8988T (cell line): Measurements from ENCODE around the gene MFSD11.
A peak's percentile ranks its signal among the peaks of the same experiment; 100 is the strongest.
"Not testable (repeated sequence)": the region's sequence is repeated elsewhere in the genome, so short reads cannot be mapped to it uniquely, and the experiment has no call there.

Experiments used
- DNase-seq: peaks from one replicate; pipeline ENCODE4 v3.0.0; 2011

MFSD11 gene

GRCh38 chr17:76727745-76728456 is 10.0 kb upstream of the MFSD11 start:
- no peak for DNase-seq

- not testable (repeated sequence) for DNase-seq
These were observed 5.9 kb upstream of the MFSD11 start for GRCh38 chr17:76731800-76732733.

GRCh38 chr17:76732734-76733617 is 4.9 kb upstream of the MFSD11 start:
- no peak for DNase-seq

- DNase-seq, result no peak
These were observed 4.3 kb upstream of the MFSD11 start for GRCh38 chr17:76733618-76733957.

GRCh38 chr17:76734080-76734840 is 3.7 kb upstream of the MFSD11 start:
- no peak for DNase-seq

GRCh38 chr17:76735006-76735405 is 2.9 kb upstream of the MFSD11 start:
- no peak for DNase-seq

GRCh38 chr17:76735586-76736348 is 2.2 kb upstream of the MFSD11 start:
- DNase-seq, result no peak

- no peak for DNase-seq
These were observed 1.4 kb upstream of the MFSD11 start for GRCh38 chr17:76736349-76737081.

GRCh38 chr17:76737082-76737675 is 740 bp upstream of the MFSD11 start, which contains the start of gene SRSF2:
SRSF2 (minus strand) TSS chr17:76737331; CDS start chr17:76737160, 171 bp downstream.
- DNase-seq, result peak; percentile 71

GRCh38 chr17:76738468-76738850 is 540 bp downstream of the MFSD11 start:
- DNase-seq, result no peak

- DNase-seq, result not testable (repeated sequence)
These were observed 1.7 kb downstream of the MFSD11 start for GRCh38 chr17:76739568-76740115.

GRCh38 chr17:76740329-76741118 is 2.6 kb downstream of the MFSD11 start:
- no peak for DNase-seq

GRCh38 chr17:76742958-76743357 is 5.0 kb downstream of the MFSD11 start:
- DNase-seq, result no peak

GRCh38 chr17:76744747-76745146 is 6.8 kb downstream of the MFSD11 start:
- no peak for DNase-seq

GRCh38 chr17:76745785-76746184 is 7.9 kb downstream of the MFSD11 start:
- DNase-seq, result not testable (repeated sequence)

- DNase-seq, result no peak
These were observed 9.9 kb downstream of the MFSD11 start for GRCh38 chr17:76747716-76748363.

- no peak for DNase-seq
These were observed 10.7 kb downstream of the MFSD11 start for GRCh38 chr17:76748657-76749056.

- no peak for DNase-seq
These were observed 13.6 kb downstream of the MFSD11 start for GRCh38 chr17:76751416-76751993.
